SK-N-SH (cell line): ENCODE measurements around the gene DROSHA. TPM values are rescaled to one million over a fixed set of nuclear protein-coding genes. Genes with fewer than 3 reads are reported as not detected.

Source experiments
- CTCF ChIA-PET: fragments of 300-600, 350-600 bp; formaldehyde crosslinking; extraction: SDS; loops from one replicate; lab custom pipeline; 2021; lab: Yijun Ruan, JAX
- POLR2A ChIA-PET: fragments of 350-600 bp; sonication (Branson Sonifier 250); formaldehyde crosslinking; extraction: SDS; loops from one replicate; lab custom pipeline; 2020; ENCODE audit warnings: antibody characterized with exemption, inconsistent platforms; lab: Yijun Ruan, JAX
- DNase-seq: peaks from one replicate; pipeline ENCODE4 v3.0.0; 2012
- H2AFZ ChIP-seq: fragments of 200-600 bp; sonication (generic); 2 replicates; pipeline ENCODE4 v1.8.1; 2016; ENCODE audit warnings: antibody characterized with exemption, mild to moderate bottlenecking, low read depth
- H3F3A ChIP-seq: fragments of 200-600 bp; sonication (generic); replicated peaks from 2 replicates; pipeline ENCODE3; 2016; ENCODE audit warnings: antibody characterized with exemption, mild to moderate bottlenecking; ENCODE audit not compliant: insufficient read depth
- H3K27ac ChIP-seq, 2 experiments: fragments of 200-500 bp in 1 of 2; fragments of 200-600 bp in 1 of 2; sonication (Bioruptor generic) in 1 of 2; sonication (generic), shearing (Covaris generic) in 1 of 2; 2 replicates each; pipeline versions ENCODE4 v1.5.1 to v1.6.1; 2014 to 2016; ENCODE audit warnings: low read depth in 2 of 2, inconsistent platforms in 1 of 2, low read length in 1 of 2, mild to moderate bottlenecking in 1 of 2, mixed read lengths in 1 of 2
- H3K27me3 ChIP-seq: fragments of 200-600 bp; sonication (generic), shearing (Covaris generic); 2 replicates; pipeline ENCODE4 v1.6.1; 2016; ENCODE audit warnings: mixed run types; ENCODE audit not compliant: insufficient read depth
- H3K36me3 ChIP-seq, 2 experiments: fragments of 200-500 bp in 1 of 2; fragments of 200-600 bp in 1 of 2; sonication (Bioruptor generic) in 1 of 2; sonication (generic) in 1 of 2; replicated peaks in 1 of 2; 2 replicates each; pipeline versions ENCODE3 to v1.5.1; 2014 to 2016; ENCODE audit warnings: low read length in 1 of 2, mild to moderate bottlenecking in 1 of 2; ENCODE audit not compliant: insufficient read depth in 2 of 2, control insufficient read depth in 1 of 2
- H3K4me1 ChIP-seq, 2 experiments: fragments of 200-500 bp in 1 of 2; fragments of 200-600 bp in 1 of 2; sonication (Bioruptor generic) in 1 of 2; sonication (generic), shearing (Covaris generic) in 1 of 2; 2 replicates each; pipeline versions ENCODE4 v1.5.1 to v1.6.1; 2014 to 2016; ENCODE audit warnings: low read depth in 1 of 2, low read length in 1 of 2, mixed run types in 1 of 2; ENCODE audit not compliant: insufficient read depth in 2 of 2, control insufficient read depth in 1 of 2
- H3K4me2 ChIP-seq: fragments of 200-600 bp; sonication (generic), shearing (Covaris generic); 2 replicates; pipeline ENCODE4 v1.6.1; 2017; ENCODE audit warnings: mixed run types
- H3K4me3 ChIP-seq, 2 experiments: fragments of 200-500 bp in 1 of 2; fragments of 200-600 bp in 1 of 2; sonication (Bioruptor generic) in 1 of 2; sonication (generic), shearing (Covaris generic) in 1 of 2; 2 replicates each; pipeline versions ENCODE4 v1.5.1 to v1.8.1; 2014 to 2016; ENCODE audit warnings: low read depth in 2 of 2, inconsistent platforms in 1 of 2, low read length in 1 of 2, mild to moderate bottlenecking in 1 of 2, mixed read lengths in 1 of 2, moderate library complexity in 1 of 2
- H3K79me2 ChIP-seq: fragments of 200-600 bp; sonication (generic); 2 replicates; pipeline ENCODE4 v1.8.1; 2017; ENCODE audit warnings: mild to moderate bottlenecking; ENCODE audit not compliant: insufficient read depth
- H3K9ac ChIP-seq: fragments of 200-600 bp; sonication (generic); 2 replicates; pipeline ENCODE4 v1.6.1; 2017; ENCODE audit warnings: mixed run types
- H3K9me2 ChIP-seq: fragments of 200-600 bp; sonication (generic); 2 replicates; pipeline ENCODE4 v1.6.1; 2017; ENCODE audit warnings: mixed run types
- H3K9me3 ChIP-seq: fragments of 200-600 bp; sonication (generic); 2 replicates; pipeline ENCODE4 v1.6.1; 2017; ENCODE audit warnings: mixed run types, mild to moderate bottlenecking, moderate library complexity
- H4K20me1 ChIP-seq: fragments of 200-600 bp; sonication (generic); 2 replicates; pipeline ENCODE4 v1.6.1; 2017; ENCODE audit warnings: mild to moderate bottlenecking, mixed run types; ENCODE audit not compliant: insufficient read depth
- CHD2 ChIP-seq: fragments of 150-350 bp; IDR thresholded peaks from 2 replicates; pipeline ENCODE4 v1.6.1; 2018; ENCODE audit warnings: low read length; ENCODE audit not compliant: partially characterized antibody
- ELF1 ChIP-seq: IDR thresholded peaks from 2 replicates; pipeline ENCODE4 v1.4.0; 2012
- GABPA ChIP-seq: IDR thresholded peaks from 2 replicates; pipeline ENCODE4 v1.4.0; 2012; ENCODE audit warnings: low read depth, mild to moderate bottlenecking
- JUND ChIP-seq: IDR thresholded peaks from 2 replicates; pipeline ENCODE4 v1.4.0; 2012
- MEF2A ChIP-seq: IDR thresholded peaks from 2 replicates; pipeline ENCODE4 v1.4.0; 2012; ENCODE audit warnings: low read depth, borderline replicate concordance
- MXI1 ChIP-seq: IDR thresholded peaks from 2 replicates; pipeline ENCODE4 v1.6.1; 2012; ENCODE audit warnings: mild to moderate bottlenecking, low read depth, low read length, improper control_type of control experiment
- POLR2AphosphoS5 ChIP-seq: IDR thresholded peaks from 2 replicates; pipeline ENCODE4 v1.6.1; 2012; ENCODE audit warnings: low read depth, low read length
- RCOR1 ChIP-seq: fragments of 150-350 bp; IDR thresholded peaks from 2 replicates; pipeline ENCODE4 v1.6.1; 2017; ENCODE audit warnings: antibody characterized with exemption, low read length
- RFX5 ChIP-seq: IDR thresholded peaks from 2 replicates; pipeline ENCODE4 v1.6.1; 2012; ENCODE audit warnings: mild to moderate bottlenecking, improper control_type of control experiment, low read length
- TAF1 ChIP-seq: IDR thresholded peaks from 2 replicates; pipeline ENCODE4 v1.6.1; 2012; ENCODE audit warnings: low read depth, mild to moderate bottlenecking, low read length, moderate library complexity, borderline replicate concordance
- YY1 ChIP-seq: IDR thresholded peaks from 2 replicates; pipeline ENCODE4 v1.4.0; 2012; ENCODE audit warnings: low read depth, mild to moderate bottlenecking
- WGBS: methylation state at CpG from one replicate; pipeline ENCODE4 v1.1.6; 2017; ENCODE audit warnings: low lambda C conversion rate; 5-methylcytosine and 5-hydroxymethylcytosine counted together
- polyA plus RNA-seq, 3 experiments: library from polyadenylated mRNA; depleted of rRNA; stranded (reverse); fragments of >200 nt; gene quantifications; 2 replicates each; pipeline ENCODE4 v1.2.3, GENCODE V29; 2012
- TF ChIP-seq, protein P1 (sequence below): IDR thresholded peaks from 2 replicates; pipeline ENCODE4 v1.4.0; 2012; ENCODE audit warnings: low read depth
- TF ChIP-seq, protein P2 (sequence below): IDR thresholded peaks from 2 replicates; pipeline ENCODE4 v1.4.0; 2012; ENCODE audit warnings: low read depth, borderline replicate concordance
- TF ChIP-seq, protein P3 (sequence below): fragments of 200-600 bp; sonication (generic); IDR thresholded peaks from 2 replicates; pipeline ENCODE4 v1.6.1; 2017; ENCODE audit warnings: antibody characterized with exemption, mild to moderate bottlenecking, moderate library complexity
- TF ChIP-seq, protein P4 (sequence below): fragments of 150-350 bp; IDR thresholded peaks from 2 replicates; pipeline ENCODE4 v1.6.1; 2016; ENCODE audit warnings: mild to moderate bottlenecking, low read depth, low read length
- TF ChIP-seq, protein P5 (sequence below): IDR thresholded peaks from 2 replicates; pipeline ENCODE4 v1.4.0; 2012; ENCODE audit warnings: low read depth, borderline replicate concordance
- TF ChIP-seq, protein P6 (sequence below): IDR thresholded peaks from 2 replicates; pipeline ENCODE4; 2012

The DROSHA gene, protein sequence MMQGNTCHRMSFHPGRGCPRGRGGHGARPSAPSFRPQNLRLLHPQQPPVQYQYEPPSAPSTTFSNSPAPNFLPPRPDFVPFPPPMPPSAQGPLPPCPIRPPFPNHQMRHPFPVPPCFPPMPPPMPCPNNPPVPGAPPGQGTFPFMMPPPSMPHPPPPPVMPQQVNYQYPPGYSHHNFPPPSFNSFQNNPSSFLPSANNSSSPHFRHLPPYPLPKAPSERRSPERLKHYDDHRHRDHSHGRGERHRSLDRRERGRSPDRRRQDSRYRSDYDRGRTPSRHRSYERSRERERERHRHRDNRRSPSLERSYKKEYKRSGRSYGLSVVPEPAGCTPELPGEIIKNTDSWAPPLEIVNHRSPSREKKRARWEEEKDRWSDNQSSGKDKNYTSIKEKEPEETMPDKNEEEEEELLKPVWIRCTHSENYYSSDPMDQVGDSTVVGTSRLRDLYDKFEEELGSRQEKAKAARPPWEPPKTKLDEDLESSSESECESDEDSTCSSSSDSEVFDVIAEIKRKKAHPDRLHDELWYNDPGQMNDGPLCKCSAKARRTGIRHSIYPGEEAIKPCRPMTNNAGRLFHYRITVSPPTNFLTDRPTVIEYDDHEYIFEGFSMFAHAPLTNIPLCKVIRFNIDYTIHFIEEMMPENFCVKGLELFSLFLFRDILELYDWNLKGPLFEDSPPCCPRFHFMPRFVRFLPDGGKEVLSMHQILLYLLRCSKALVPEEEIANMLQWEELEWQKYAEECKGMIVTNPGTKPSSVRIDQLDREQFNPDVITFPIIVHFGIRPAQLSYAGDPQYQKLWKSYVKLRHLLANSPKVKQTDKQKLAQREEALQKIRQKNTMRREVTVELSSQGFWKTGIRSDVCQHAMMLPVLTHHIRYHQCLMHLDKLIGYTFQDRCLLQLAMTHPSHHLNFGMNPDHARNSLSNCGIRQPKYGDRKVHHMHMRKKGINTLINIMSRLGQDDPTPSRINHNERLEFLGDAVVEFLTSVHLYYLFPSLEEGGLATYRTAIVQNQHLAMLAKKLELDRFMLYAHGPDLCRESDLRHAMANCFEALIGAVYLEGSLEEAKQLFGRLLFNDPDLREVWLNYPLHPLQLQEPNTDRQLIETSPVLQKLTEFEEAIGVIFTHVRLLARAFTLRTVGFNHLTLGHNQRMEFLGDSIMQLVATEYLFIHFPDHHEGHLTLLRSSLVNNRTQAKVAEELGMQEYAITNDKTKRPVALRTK (N-terminal part only)
- 47.2 and 49.3 TPM in 2 replicates for polyA plus RNA-seq (2012; rRNA removed)
- polyA plus RNA-seq (2012; cell fraction: cytosol; rRNA removed) = 51.7 and 60.0 TPM in 2 replicates
- 82.2 and 110 TPM in 2 replicates for polyA plus RNA-seq (2012; cell fraction: nucleus; rRNA removed)

DNA sequence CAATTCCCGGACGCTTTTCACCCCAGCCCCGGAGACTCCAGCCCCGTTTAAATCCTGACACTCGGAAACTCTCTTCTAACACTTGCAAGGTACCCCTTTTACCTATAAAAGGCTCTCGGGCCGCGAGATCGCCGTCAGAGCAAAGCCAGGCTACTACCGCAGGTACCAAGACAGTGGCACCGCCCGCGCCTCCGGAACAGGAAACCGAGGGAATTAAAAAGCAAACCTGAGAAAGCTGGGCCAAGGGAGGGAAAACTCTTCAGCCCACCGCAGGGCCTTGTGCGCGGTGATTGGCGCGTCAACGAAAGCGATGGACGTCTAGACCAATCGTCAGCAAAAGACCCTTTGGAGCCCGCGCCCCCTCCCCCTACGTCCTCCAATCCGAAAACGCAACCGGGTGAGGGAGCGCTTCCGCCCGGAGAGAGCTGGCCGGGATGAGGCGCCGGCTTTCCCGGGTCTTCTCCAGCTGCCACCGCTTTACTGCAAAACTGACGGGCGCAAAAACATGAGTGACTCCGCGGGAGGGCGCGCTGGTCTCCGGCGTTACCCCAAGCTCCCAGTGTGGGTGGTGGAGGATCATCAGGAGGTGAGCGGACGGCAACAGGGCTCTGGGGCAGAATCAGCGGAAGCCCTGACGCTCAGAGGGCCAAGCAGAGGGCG is at the start of gene DROSHA, which contains the start of gene C5orf22:
Gene DROSHA, minus strand, starts transcription at position 206 of the 660 bp plus-strand sequence. CDS start 3,034 bp downstream, outside the sequence.
Gene C5orf22, plus strand, starts transcription at position 414 of the 660 bp plus-strand sequence. Its CDS starts 92 bp downstream, at position 506.
- CTCF ChIA-PET = interaction anchor here (1.1 to 2.4 kb wide), 6 partner anchors 13 to 561 kb away, joined by 3 to 9 read pairs (median 4); no protein-coding TSS in a partner anchor
- peak within 1 kb of the TSS; percentile 89 to 99 for H3K4me3 ChIP-seq
- no peaks in the 10 kb centered on the region for H3K9me2 ChIP-seq
- WGBS = 1% methylated on average over 43 of the region's 52 CpGs
- POLR2A ChIA-PET = interaction anchor here (0.9 to 1.0 kb wide), 2 partner anchors 10 to 913 kb away, joined by 3 read pairs; partner anchors contain the start of gene ZFR
- no peaks in the 10 kb centered on the region for H3K9me3 ChIP-seq
- 0 out of 2 replicates have a peak, but pooled peaks have one; percentile 38 for TF ChIP-seq TAF1
- TF ChIP-seq, protein P1, sequence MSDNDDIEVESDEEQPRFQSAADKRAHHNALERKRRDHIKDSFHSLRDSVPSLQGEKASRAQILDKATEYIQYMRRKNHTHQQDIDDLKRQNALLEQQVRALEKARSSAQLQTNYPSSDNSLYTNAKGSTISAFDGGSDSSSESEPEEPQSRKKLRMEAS = peak; percentile 12; the same call in 1 of the 2 replicates
- TF ChIP-seq ELF1 = peak; percentile 77; the same call in 1 of the 2 replicates
- TF ChIP-seq CHD2 = peak; percentile 95
- no peak; the same call in 1 of the 2 replicates for TF ChIP-seq YY1
- TF ChIP-seq, protein P2, sequence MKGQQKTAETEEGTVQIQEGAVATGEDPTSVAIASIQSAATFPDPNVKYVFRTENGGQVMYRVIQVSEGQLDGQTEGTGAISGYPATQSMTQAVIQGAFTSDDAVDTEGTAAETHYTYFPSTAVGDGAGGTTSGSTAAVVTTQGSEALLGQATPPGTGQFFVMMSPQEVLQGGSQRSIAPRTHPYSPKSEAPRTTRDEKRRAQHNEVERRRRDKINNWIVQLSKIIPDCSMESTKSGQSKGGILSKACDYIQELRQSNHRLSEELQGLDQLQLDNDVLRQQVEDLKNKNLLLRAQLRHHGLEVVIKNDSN = no peak
- TF ChIP-seq RCOR1 = no peak
- TF ChIP-seq, protein P3, sequence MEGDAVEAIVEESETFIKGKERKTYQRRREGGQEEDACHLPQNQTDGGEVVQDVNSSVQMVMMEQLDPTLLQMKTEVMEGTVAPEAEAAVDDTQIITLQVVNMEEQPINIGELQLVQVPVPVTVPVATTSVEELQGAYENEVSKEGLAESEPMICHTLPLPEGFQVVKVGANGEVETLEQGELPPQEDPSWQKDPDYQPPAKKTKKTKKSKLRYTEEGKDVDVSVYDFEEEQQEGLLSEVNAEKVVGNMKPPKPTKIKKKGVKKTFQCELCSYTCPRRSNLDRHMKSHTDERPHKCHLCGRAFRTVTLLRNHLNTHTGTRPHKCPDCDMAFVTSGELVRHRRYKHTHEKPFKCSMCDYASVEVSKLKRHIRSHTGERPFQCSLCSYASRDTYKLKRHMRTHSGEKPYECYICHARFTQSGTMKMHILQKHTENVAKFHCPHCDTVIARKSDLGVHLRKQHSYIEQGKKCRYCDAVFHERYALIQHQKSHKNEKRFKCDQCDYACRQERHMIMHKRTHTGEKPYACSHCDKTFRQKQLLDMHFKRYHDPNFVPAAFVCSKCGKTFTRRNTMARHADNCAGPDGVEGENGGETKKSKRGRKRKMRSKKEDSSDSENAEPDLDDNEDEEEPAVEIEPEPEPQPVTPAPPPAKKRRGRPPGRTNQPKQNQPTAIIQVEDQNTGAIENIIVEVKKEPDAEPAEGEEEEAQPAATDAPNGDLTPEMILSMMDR = peak; percentile 18
- TF ChIP-seq, protein P4, sequence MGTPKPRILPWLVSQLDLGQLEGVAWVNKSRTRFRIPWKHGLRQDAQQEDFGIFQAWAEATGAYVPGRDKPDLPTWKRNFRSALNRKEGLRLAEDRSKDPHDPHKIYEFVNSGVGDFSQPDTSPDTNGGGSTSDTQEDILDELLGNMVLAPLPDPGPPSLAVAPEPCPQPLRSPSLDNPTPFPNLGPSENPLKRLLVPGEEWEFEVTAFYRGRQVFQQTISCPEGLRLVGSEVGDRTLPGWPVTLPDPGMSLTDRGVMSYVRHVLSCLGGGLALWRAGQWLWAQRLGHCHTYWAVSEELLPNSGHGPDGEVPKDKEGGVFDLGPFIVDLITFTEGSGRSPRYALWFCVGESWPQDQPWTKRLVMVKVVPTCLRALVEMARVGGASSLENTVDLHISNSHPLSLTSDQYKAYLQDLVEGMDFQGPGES = peak; percentile 87
- no peak for TF ChIP-seq MEF2A
- TF ChIP-seq, protein P5, sequence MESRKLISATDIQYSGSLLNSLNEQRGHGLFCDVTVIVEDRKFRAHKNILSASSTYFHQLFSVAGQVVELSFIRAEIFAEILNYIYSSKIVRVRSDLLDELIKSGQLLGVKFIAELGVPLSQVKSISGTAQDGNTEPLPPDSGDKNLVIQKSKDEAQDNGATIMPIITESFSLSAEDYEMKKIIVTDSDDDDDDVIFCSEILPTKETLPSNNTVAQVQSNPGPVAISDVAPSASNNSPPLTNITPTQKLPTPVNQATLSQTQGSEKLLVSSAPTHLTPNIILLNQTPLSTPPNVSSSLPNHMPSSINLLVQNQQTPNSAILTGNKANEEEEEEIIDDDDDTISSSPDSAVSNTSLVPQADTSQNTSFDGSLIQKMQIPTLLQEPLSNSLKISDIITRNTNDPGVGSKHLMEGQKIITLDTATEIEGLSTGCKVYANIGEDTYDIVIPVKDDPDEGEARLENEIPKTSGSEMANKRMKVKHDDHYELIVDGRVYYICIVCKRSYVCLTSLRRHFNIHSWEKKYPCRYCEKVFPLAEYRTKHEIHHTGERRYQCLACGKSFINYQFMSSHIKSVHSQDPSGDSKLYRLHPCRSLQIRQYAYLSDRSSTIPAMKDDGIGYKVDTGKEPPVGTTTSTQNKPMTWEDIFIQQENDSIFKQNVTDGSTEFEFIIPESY = no peak
- TF ChIP-seq GABPA = peak; percentile 95
- peak; percentile 83 for TF ChIP-seq POLR2AphosphoS5
- TF ChIP-seq MXI1 = peak; percentile 51
- TF ChIP-seq, protein P6, sequence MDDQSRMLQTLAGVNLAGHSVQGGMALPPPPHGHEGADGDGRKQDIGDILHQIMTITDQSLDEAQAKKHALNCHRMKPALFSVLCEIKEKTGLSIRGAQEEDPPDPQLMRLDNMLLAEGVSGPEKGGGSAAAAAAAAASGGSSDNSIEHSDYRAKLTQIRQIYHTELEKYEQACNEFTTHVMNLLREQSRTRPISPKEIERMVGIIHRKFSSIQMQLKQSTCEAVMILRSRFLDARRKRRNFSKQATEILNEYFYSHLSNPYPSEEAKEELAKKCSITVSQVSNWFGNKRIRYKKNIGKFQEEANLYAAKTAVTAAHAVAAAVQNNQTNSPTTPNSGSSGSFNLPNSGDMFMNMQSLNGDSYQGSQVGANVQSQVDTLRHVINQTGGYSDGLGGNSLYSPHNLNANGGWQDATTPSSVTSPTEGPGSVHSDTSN = peak; percentile 99
- peak; percentile 70; the same call in 1 of the 2 replicates for TF ChIP-seq RFX5
- no peak for TF ChIP-seq JUND
- H3K36me3 ChIP-seq = peaks cover 50 to 57% of the 10 kb centered on the region in 2 experiments
- peak within 1 kb of the TSS; percentile 83 for H3K9ac ChIP-seq
- no peaks in the 10 kb centered on the region for H3K27me3 ChIP-seq
- peak within 1 kb of the TSS; percentile 94 for H3K4me2 ChIP-seq
- H3F3A ChIP-seq = peaks cover 6% of the 10 kb centered on the region
- H3K27ac ChIP-seq = peak within 1 kb of the TSS; percentile 74
- no peaks in the 10 kb centered on the region for H4K20me1 ChIP-seq
- H3K79me2 ChIP-seq = peaks cover 87% of the 10 kb centered on the region
- H2AFZ ChIP-seq = peak within 1 kb of the TSS; percentile 96
- H3K4me1 ChIP-seq = peaks cover 5 to 15% of the 10 kb centered on the region in 2 experiments; a peak in 2 of 4 replicates
- DNase-seq = peak; percentile 91
